DMS79 treated with DMSO at 0.1 percent for 48 hours (cell line): ENCODE data around the gene RTCA.
"Not testable (repeated sequence)": the region's sequence is repeated elsewhere in the genome, so short reads cannot be mapped to it uniquely, and the experiment has no call there.

ENCODE experiments used
- DNase-seq: peaks from one replicate; lab custom pipeline; 2025; lab: John Stamatoyannopoulos, UW

The RTCA gene

GRCh38 chr1:100308777-100309176, 42.8 kb downstream of the RTCA start:
- DNase-seq, result no peak

GRCh38 chr1:100309863-100310262, 43.8 kb downstream of the RTCA start:
- DNase-seq, result no peak

GRCh38 chr1:100313382-100313781, 47.4 kb downstream of the RTCA start:
- no peak for DNase-seq

DNA sequence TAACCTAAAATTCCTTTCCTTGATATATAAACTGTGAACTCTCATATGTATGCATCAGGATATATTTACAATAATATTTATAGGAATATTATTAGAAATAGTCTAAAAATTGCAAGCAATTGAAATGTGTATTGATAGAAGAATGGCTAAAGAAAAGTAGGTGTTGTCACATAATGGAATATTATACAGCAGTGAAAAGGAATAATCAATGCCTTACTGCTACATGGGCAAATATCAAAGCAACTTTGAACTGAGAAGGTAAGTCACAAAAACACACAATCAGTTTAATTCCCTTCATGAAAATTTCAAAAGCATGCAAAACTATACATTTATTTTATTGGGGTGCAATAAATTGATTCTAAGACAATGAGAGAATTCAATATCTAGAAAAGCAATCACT, 50.6 kb downstream of the RTCA start:
- no peak for DNase-seq

- DNase-seq, result no peak
These were observed 54.5 kb downstream of the RTCA start for GRCh38 chr1:100320311-100321099.

- no peak for DNase-seq
These were observed 55.1 kb downstream of the RTCA start for GRCh38 chr1:100321100-100321493.

GRCh38 chr1:100321506-100321905, 55.5 kb downstream of the RTCA start:
- DNase-seq, result no peak

DNA sequence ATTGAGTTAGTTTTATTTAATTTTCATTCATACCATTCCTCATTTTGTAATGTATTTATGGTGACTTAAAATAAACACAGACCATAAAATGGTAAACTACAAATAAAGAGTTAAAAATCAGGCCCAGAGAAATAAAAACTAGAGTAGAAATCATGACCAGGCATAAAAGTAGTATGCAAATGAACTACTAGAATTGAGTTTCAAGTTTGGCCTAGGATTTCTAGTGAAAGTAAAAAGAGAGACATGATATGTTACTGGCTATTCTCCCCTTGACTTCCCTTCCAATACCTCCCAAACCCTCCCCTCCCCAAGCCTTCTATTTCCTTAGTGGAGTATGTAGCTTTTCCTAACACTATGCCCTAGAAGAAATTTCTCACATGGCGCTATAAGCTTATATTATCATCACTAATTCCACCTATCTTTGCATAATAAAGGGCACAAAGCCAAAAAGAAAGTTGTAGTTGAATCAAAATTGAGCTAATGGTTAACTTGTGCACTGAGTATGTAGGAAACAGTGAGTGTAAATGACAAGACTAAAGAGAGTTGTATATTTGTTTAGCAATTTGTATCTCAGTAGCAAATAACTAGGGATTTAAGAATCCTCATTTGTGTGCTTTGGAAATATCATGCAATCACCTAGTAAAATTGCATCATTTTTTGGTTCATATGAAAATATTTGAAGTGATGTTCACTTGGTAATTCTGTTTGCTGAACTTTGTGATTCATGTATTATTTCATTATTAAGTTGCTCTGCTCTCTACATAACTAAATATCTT, 56.6 kb downstream of the RTCA start:
- no peak for DNase-seq

DNA sequence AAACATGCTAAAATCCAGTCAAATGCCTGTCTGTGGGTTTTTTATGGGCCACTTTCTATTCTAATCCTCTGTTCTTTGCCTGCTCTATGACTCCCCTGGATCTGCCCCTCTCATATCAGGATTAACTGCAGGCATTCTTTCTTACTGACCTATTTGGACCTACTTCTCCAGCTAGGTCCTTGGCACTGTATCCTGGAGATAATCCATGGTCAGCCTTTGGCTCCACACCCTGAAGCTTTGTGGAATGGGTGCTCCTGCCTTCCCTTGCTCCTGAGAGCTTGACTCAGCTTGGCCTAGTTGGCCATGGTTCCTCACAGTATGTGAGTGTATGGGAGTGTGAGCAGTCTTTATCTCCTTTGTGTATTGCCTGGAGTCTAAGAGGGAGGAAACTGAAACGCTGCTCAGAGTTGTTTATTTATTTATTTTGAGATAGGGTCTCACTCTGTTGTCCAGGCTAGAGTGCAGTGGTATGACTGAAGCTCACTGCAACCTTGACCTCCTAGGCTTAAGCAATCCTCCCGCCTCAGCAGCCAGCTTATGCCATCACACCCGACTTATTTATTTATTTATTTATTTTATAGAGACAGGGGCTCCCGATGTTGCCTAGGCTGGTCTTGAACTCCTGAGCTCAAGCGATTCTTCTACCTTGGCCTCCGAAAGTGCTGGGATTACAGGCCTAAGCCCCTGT, 57.5 kb downstream of the RTCA start:
- DNase-seq, result no peak

- DNase-seq, result no peak
These were observed 59.7 kb downstream of the RTCA start for GRCh38 chr1:100325415-100326324.

GRCh38 chr1:100326325-100326670, 60.3 kb downstream of the RTCA start:
- not testable (repeated sequence) for DNase-seq

DNA sequence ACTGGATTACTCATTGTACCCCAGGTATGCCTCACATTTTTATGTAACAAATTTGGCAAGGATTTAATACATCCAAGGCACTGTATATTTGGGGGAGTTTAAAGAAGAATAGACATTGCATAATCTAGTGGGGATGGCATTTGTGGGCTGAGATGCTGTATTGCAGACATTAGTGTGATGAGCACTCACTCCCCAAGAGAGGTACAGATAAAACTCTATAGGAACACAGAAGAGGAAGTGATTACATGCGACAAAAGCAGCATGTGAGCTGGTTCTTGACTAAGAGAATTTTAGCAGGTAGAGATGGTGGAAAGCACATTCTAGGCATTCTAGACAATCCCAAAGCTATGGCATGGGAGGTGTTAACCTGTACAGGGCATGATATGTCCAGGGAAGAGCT, 62.1 kb downstream of the RTCA start:
- DNase-seq, result no peak

DNA sequence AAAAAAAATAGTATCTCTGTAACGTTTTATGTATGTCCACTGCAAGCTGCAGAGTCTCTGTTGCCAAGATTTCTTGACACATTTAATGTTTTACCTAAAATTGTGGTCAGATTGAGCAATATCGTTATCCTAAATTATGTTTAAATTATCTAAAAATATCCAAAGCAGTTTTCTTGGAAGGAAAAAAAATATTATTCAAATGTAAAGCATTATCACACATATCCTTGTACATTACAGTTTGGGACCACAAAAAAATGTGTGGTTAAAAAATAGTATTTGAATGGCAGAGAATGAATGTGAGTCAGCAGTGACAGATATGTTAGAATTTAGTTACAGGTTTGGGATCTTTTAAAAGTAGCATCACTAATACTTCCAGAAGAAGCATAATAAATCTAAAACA, 65.1 kb downstream of the RTCA start:
- DNase-seq, result not testable (repeated sequence)

DNA sequence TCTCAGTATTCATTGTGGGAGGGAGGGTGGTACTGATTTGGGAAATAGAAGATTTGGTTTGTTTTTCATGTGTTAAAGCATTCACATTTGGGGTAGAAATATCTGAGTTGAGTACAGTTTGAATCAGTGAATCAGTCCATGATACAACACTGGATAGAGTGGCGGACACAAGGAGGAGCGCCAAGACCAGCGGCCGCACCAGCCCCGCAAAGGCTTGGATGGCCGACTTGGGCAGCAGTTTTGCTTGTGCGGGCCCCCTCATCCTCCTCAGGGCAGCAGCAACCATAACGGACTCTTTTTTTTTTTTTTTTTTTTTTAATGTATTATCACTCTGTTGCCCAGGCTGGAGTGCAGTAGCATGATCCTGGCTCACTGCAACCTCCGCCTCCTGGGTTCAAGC, 66.3 kb downstream of the RTCA start:
- DNase-seq, result no peak

GRCh38 chr1:100335436-100335835, 69.4 kb downstream of the RTCA start:
- DNase-seq, result no peak

GRCh38 chr1:100337878-100338277, 71.9 kb downstream of the RTCA start:
- DNase-seq, result not testable (repeated sequence)

DNA sequence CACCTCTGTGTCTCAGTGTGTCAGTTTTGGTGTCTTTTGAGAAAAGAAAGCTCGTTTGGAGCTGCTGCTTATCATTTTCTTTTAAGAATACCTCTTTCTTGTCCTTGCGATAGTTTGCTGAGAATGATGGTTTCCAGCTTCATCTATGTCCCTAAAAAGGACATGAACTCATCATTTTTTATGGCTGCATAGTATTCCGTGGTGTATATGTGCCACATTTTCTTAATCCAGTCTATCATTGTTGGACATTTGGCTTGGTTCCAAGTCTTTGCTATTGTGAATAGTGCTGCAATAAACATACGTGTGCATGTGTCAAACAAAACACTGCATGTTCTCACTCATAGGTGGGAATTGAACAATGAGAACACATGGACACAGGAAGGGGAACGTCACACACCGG, 73.7 kb downstream of the RTCA start:
- DNase-seq, result not testable (repeated sequence)

DNA sequence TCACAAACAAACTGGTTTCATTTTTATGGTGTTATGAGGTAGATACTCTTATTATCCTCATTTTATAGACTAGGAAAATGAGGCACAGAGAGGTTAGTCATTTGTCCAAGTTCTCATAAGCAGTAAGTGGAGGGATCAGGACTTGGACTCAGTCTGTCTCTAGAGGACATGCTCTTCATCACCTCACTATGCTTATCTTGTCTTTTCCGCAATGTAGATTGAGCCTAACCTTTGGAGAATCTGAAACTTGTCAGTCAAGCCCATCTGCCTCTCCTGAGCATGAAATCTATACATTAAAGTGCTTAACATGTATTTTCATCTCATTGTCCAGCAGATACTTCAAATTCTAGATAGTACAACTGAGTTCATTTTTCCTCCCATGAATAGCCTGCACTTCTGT, 74.5 kb downstream of the RTCA start:
- DNase-seq, result no peak

- no peak for DNase-seq
These were observed 76.3 kb downstream of the RTCA start for GRCh38 chr1:100342348-100342747.
